IPS-20b (cell line): Measurements from ENCODE around the gene ARPC4.

Experiments
- H3K27ac ChIP-seq: one replicate; pipeline ENCODE4 v1.5.1; 2013; ENCODE audit warnings: low read length
- H3K27me3 ChIP-seq: 2 replicates; pipeline ENCODE4 v1.6.1; 2013; ENCODE audit warnings: mild to moderate bottlenecking, low read length, inconsistent platforms; ENCODE audit not compliant: insufficient read depth
- H3K36me3 ChIP-seq: 2 replicates; pipeline ENCODE4 v1.6.1; 2013; ENCODE audit warnings: low read depth, mild to moderate bottlenecking, inconsistent platforms, low read length, moderate library complexity; ENCODE audit not compliant: insufficient read depth
- H3K4me1 ChIP-seq: 2 replicates; pipeline ENCODE4 v1.6.1; 2013; ENCODE audit warnings: mild to moderate bottlenecking, control low read depth, inconsistent platforms, low read length, moderate library complexity; ENCODE audit not compliant: insufficient read depth
- H3K4me3 ChIP-seq: 2 replicates; pipeline ENCODE4 v1.5.1; 2013; ENCODE audit warnings: mild to moderate bottlenecking, low read length, inconsistent platforms
- H3K9ac ChIP-seq: 2 replicates; pipeline ENCODE4 v1.6.1; 2013; ENCODE audit warnings: low read depth, mild to moderate bottlenecking, inconsistent platforms, low read length, moderate library complexity
- H3K9me3 ChIP-seq: 2 replicates; pipeline ENCODE4 v1.6.1; 2013; ENCODE audit warnings: mild to moderate bottlenecking, low read depth, low read length, inconsistent platforms; ENCODE audit not compliant: insufficient read depth

ARPC4 gene

GRCh38 chr3:9792405-9793160 is at the start of gene ARPC4, which contains the start of gene TADA3:
Gene ARPC4 (plus strand): TSS chr3:9793082. CDS start chr3:9793122, 40 bp downstream.
Gene TADA3 (minus strand): TSS chr3:9792473. CDS start chr3:9791466, 1,007 bp downstream.
- H3K36me3 ChIP-seq: peaks cover 50% of the 10 kb centered on the region
- no peaks in the 10 kb centered on the region for H3K9me3 ChIP-seq
- H3K27ac ChIP-seq: peak within 1 kb of the TSS; percentile 100
- H3K4me3 ChIP-seq: peak within 1 kb of the TSS; percentile 92
- H3K4me1 ChIP-seq: no peaks in the 10 kb centered on the region; the same call in 1 of the 2 replicates
- H3K9ac ChIP-seq: peak within 1 kb of the TSS; percentile 99
- H3K27me3 ChIP-seq: no peaks in the 10 kb centered on the region

GRCh38 chr3:9743548-9743947 is 49.3 kb upstream of the ARPC4 start:
- Histone ChIP-seq H3K9ac (no peak overlapping the region), H3K36me3 (peaks cover 100% of the 10 kb centered on the region), H3K9me3 (no peaks in the 10 kb centered on the region), H3K27me3 (no peaks in the 10 kb centered on the region), H3K27ac (no peak overlapping the region), H3K4me3 (no peak overlapping the region), H3K4me1 (no peaks in the 10 kb centered on the region)

- Histone ChIP-seq H3K27ac (no peak overlapping the region), H3K9me3 (no peaks in the 10 kb centered on the region), H3K27me3 (no peaks in the 10 kb centered on the region), H3K9ac (no peak overlapping the region), H3K4me1 (peaks cover 2% of the 10 kb centered on the region; the same call in 1 of the 2 replicates), H3K4me3 (no peak overlapping the region), H3K36me3 (peaks cover 96% of the 10 kb centered on the region)
Measured at GRCh38 chr3:9744162-9744561, 48.7 kb upstream of the ARPC4 start.

GRCh38 chr3:9745521-9745920 is 47.4 kb upstream of the ARPC4 start:
- Histone ChIP-seq H3K36me3 (peaks cover 82% of the 10 kb centered on the region), H3K27me3 (no peaks in the 10 kb centered on the region), H3K4me1 (peaks cover 3% of the 10 kb centered on the region; the same call in 1 of the 2 replicates), H3K9me3 (no peaks in the 10 kb centered on the region), H3K4me3 (no peak overlapping the region), H3K27ac (no peak overlapping the region), H3K9ac (no peak overlapping the region)

- peaks cover 9% of the 10 kb centered on the region; the same call in 1 of the 2 replicates for H3K4me1 ChIP-seq
- H3K36me3 ChIP-seq: peaks cover 80% of the 10 kb centered on the region
Measured at GRCh38 chr3:9746330-9746729, 46.6 kb upstream of the ARPC4 start.

GRCh38 chr3:9747267-9747666 is 45.6 kb upstream of the ARPC4 start:
- H3K4me1 ChIP-seq: peaks cover 9% of the 10 kb centered on the region; the same call in 1 of the 2 replicates
- H3K9ac ChIP-seq: no peak overlapping the region
- H3K9me3 ChIP-seq: no peaks in the 10 kb centered on the region
- H3K4me3 ChIP-seq: no peak overlapping the region
- peaks cover 80% of the 10 kb centered on the region for H3K36me3 ChIP-seq
- H3K27me3 ChIP-seq: no peaks in the 10 kb centered on the region
- H3K27ac ChIP-seq: no peak overlapping the region

More at GRCh38 chr3:9746330-9746729, 46.6 kb upstream of the ARPC4 start:
- H3K9ac ChIP-seq: no peak overlapping the region
- H3K4me3 ChIP-seq: no peak overlapping the region
- H3K9me3 ChIP-seq: no peaks in the 10 kb centered on the region
- H3K27ac ChIP-seq: no peak overlapping the region
- no peaks in the 10 kb centered on the region for H3K27me3 ChIP-seq

GRCh38 chr3:9748031-9748430 is 44.9 kb upstream of the ARPC4 start:
- Histone ChIP-seq H3K4me1 (peaks cover 9% of the 10 kb centered on the region; the same call in 1 of the 2 replicates), H3K9ac (no peak overlapping the region), H3K27me3 (no peaks in the 10 kb centered on the region), H3K36me3 (peaks cover 78% of the 10 kb centered on the region), H3K4me3 (no peak overlapping the region), H3K9me3 (no peaks in the 10 kb centered on the region), H3K27ac (no peak overlapping the region)

GRCh38 chr3:9749296-9749644 is 43.6 kb upstream of the ARPC4 start:
- Histone ChIP-seq H3K9me3 (no peaks in the 10 kb centered on the region), H3K9ac (peak overlapping the region; percentile 84), H3K4me3 (peak overlapping the region; percentile 92), H3K27me3 (no peaks in the 10 kb centered on the region), H3K27ac (peak overlapping the region; percentile 76), H3K36me3 (peaks cover 69% of the 10 kb centered on the region), H3K4me1 (peaks cover 9% of the 10 kb centered on the region; the same call in 1 of the 2 replicates)

- Histone ChIP-seq H3K9me3 (no peaks in the 10 kb centered on the region), H3K9ac (peak within 1 kb of the TSS; percentile 84), H3K4me1 (peaks cover 9% of the 10 kb centered on the region; the same call in 1 of the 2 replicates), H3K27me3 (no peaks in the 10 kb centered on the region), H3K27ac (peak within 1 kb of the TSS; percentile 98), H3K4me3 (peak within 1 kb of the TSS; percentile 92), H3K36me3 (peaks cover 69% of the 10 kb centered on the region)
Measured at GRCh38 chr3:9749645-9750555, 43.0 kb upstream of the ARPC4 start, which contains the start of gene OGG1. Gene OGG1 (plus strand): TSS chr3:9749952. CDS start chr3:9750287, 335 bp downstream.

- Histone ChIP-seq H3K4me3 (peak overlapping the region; percentile 92), H3K27ac (peak overlapping the region; percentile 98), H3K36me3 (peaks cover 68% of the 10 kb centered on the region), H3K9me3 (no peaks in the 10 kb centered on the region), H3K4me1 (peaks cover 9% of the 10 kb centered on the region; the same call in 1 of the 2 replicates), H3K9ac (peak overlapping the region; percentile 84), H3K27me3 (no peaks in the 10 kb centered on the region)
Measured at GRCh38 chr3:9750556-9751411, 42.1 kb upstream of the ARPC4 start.

- Histone ChIP-seq H3K36me3 (peaks cover 63% of the 10 kb centered on the region), H3K27me3 (no peaks in the 10 kb centered on the region), H3K9me3 (no peaks in the 10 kb centered on the region), H3K27ac (no peak overlapping the region), H3K4me3 (no peak overlapping the region), H3K4me1 (peaks cover 6% of the 10 kb centered on the region; the same call in 1 of the 2 replicates), H3K9ac (no peak overlapping the region)
Measured at GRCh38 chr3:9754678-9755077, 38.2 kb upstream of the ARPC4 start.
